RKO (cell line): Measurements from ENCODE around the gene PIAS4.
"Not testable (repeated sequence)": the region's sequence is repeated elsewhere in the genome, so short reads cannot be mapped to it uniquely, and the experiment has no call there.

Experiments used
- DNase-seq: peaks from one replicate; pipeline ENCODE4 v3.0.0-alpha.2; 2016; ENCODE audit warnings: low spot score

The PIAS4 gene

GRCh38 chr19:3998667-3999412 lies 8.7 kb upstream of the PIAS4 start:
- DNase-seq: not testable (repeated sequence)

- not testable (repeated sequence) for DNase-seq
These were observed 6.7 kb upstream of the PIAS4 start for GRCh38 chr19:4000798-4001197.

- DNase-seq: not testable (repeated sequence)
These were observed 2.1 kb upstream of the PIAS4 start for GRCh38 chr19:4005436-4005835.

- no peak for DNase-seq
These were observed 452 bp downstream of the PIAS4 start for GRCh38 chr19:4007836-4008539.

- no peak for DNase-seq
These were observed 2.7 kb downstream of the PIAS4 start for GRCh38 chr19:4009990-4010807.

- DNase-seq: no peak
These were observed 3.2 kb downstream of the PIAS4 start for GRCh38 chr19:4010808-4011110.

- not testable (repeated sequence) for DNase-seq
These were observed 3.9 kb downstream of the PIAS4 start for GRCh38 chr19:4011430-4011829.

- no peak for DNase-seq
These were observed 4.8 kb downstream of the PIAS4 start for GRCh38 chr19:4012092-4012974.

- DNase-seq: no peak
These were observed 5.6 kb downstream of the PIAS4 start for GRCh38 chr19:4012975-4013634.

GRCh38 chr19:4013886-4014540 lies 6.5 kb downstream of the PIAS4 start:
- no peak for DNase-seq

GRCh38 chr19:4014541-4015491 lies 7.3 kb downstream of the PIAS4 start:
- no peak for DNase-seq

- no peak for DNase-seq
These were observed 8.3 kb downstream of the PIAS4 start for GRCh38 chr19:4015705-4016402.

- no peak for DNase-seq
These were observed 8.9 kb downstream of the PIAS4 start for GRCh38 chr19:4016486-4016885.

- DNase-seq: no peak
These were observed 9.5 kb downstream of the PIAS4 start for GRCh38 chr19:4016903-4017638.

- DNase-seq: no peak
These were observed 10.6 kb downstream of the PIAS4 start for GRCh38 chr19:4018140-4018613.

GRCh38 chr19:4018775-4019504 lies 11.4 kb downstream of the PIAS4 start:
- DNase-seq: no peak

- DNase-seq: no peak
These were observed 12.0 kb downstream of the PIAS4 start for GRCh38 chr19:4019578-4019977.
